Ishikawa (cell line): ENCODE results near the gene SLC39A13.

ENCODE experiments used
- CEBPB ChIP-seq: IDR thresholded peaks from 2 replicates; pipeline ENCODE4 v1.6.1; 2012
- CREB1 ChIP-seq: IDR thresholded peaks from 2 replicates; pipeline ENCODE4 v1.6.1; 2012; ENCODE audit warnings: low read depth
- EGR1 ChIP-seq: IDR thresholded peaks from 2 replicates; pipeline ENCODE4 v1.6.1; 2012
- EP300 ChIP-seq: IDR thresholded peaks from 2 replicates; pipeline ENCODE4 v1.6.1; 2012; ENCODE audit warnings: borderline replicate concordance
- FOXM1 ChIP-seq: IDR thresholded peaks from 2 replicates; pipeline ENCODE4 v1.6.1; 2012; ENCODE audit warnings: low read depth, borderline replicate concordance
- NFIC ChIP-seq: IDR thresholded peaks from 2 replicates; pipeline ENCODE4 v1.6.1; 2012
- RAD21 ChIP-seq: IDR thresholded peaks from 2 replicates; pipeline ENCODE4 v1.6.1; 2012; ENCODE audit warnings: low read depth
- TAF1 ChIP-seq: IDR thresholded peaks from 2 replicates; pipeline ENCODE4 v1.6.1; 2012; ENCODE audit warnings: low read depth, mild to moderate bottlenecking
- TCF12 ChIP-seq: IDR thresholded peaks from 2 replicates; pipeline ENCODE4 v1.6.1; 2012; ENCODE audit warnings: low read depth
- TEAD4 ChIP-seq: IDR thresholded peaks from 2 replicates; pipeline ENCODE4 v1.6.1; 2012
- YY1 ChIP-seq: IDR thresholded peaks from 2 replicates; pipeline ENCODE4 v1.6.1; 2012; ENCODE audit warnings: low read depth
- ZBTB7A ChIP-seq: IDR thresholded peaks from 2 replicates; pipeline ENCODE4 v1.6.1; 2012; ENCODE audit warnings: low read depth
- TF ChIP-seq, protein P1 (sequence below): IDR thresholded peaks from 2 replicates; pipeline ENCODE4 v1.6.1; 2012; ENCODE audit warnings: low read depth, mild to moderate bottlenecking
- TF ChIP-seq, protein P2 (sequence below): IDR thresholded peaks from 2 replicates; pipeline ENCODE4 v1.6.1; 2012
- TF ChIP-seq, protein P3 (sequence below): IDR thresholded peaks from 2 replicates; pipeline ENCODE4 v1.6.1; 2012

SLC39A13 gene

DNA sequence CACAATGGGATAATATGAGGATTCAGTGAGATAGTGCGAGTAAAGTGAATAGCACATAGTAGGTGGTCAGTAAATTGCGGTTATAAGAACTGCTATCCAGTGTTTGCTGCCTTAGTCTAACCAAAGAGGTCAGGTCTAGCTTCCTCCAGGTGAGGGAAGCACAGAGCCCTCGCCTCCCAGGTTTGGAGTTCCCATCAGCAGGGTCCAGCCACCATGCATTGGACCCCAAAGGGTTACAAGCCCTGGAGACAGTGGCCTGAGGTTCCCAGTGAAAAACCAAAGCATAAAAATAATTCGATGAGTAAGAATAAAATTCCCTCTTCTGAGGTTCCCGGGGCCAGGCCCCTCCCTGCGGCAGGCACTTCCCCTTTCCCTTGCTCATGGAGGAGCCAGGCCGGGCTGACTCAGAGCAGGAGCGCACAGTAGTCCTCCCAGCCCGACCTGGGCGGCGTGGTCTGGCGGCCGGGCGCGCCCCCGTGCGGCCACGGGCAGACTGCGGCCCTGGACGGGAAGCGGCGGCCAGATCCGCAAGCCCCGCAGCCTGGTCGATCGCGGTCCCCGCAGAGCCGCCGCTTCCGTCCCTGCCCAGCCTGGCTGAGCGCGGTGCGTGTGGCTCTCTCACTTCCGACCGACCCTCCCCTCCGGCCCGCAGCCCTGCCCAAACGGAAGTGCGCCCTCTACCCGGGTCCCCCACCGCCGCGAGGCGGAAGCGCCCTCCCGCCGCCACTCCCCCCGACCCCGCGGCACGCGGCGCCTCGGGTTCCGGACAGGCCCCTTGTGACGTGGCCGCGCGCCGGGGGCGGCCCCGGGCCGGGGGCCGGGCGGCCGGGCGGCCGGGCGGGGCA lies at the start of gene SLC39A13:
SLC39A13 (plus strand) TSS at position 845 of the 845 bp plus-strand sequence. CDS start 1,505 bp downstream, outside the sequence.
- TF ChIP-seq, protein P1, sequence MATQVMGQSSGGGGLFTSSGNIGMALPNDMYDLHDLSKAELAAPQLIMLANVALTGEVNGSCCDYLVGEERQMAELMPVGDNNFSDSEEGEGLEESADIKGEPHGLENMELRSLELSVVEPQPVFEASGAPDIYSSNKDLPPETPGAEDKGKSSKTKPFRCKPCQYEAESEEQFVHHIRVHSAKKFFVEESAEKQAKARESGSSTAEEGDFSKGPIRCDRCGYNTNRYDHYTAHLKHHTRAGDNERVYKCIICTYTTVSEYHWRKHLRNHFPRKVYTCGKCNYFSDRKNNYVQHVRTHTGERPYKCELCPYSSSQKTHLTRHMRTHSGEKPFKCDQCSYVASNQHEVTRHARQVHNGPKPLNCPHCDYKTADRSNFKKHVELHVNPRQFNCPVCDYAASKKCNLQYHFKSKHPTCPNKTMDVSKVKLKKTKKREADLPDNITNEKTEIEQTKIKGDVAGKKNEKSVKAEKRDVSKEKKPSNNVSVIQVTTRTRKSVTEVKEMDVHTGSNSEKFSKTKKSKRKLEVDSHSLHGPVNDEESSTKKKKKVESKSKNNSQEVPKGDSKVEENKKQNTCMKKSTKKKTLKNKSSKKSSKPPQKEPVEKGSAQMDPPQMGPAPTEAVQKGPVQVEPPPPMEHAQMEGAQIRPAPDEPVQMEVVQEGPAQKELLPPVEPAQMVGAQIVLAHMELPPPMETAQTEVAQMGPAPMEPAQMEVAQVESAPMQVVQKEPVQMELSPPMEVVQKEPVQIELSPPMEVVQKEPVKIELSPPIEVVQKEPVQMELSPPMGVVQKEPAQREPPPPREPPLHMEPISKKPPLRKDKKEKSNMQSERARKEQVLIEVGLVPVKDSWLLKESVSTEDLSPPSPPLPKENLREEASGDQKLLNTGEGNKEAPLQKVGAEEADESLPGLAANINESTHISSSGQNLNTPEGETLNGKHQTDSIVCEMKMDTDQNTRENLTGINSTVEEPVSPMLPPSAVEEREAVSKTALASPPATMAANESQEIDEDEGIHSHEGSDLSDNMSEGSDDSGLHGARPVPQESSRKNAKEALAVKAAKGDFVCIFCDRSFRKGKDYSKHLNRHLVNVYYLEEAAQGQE = no peak
- TF ChIP-seq, protein P2, sequence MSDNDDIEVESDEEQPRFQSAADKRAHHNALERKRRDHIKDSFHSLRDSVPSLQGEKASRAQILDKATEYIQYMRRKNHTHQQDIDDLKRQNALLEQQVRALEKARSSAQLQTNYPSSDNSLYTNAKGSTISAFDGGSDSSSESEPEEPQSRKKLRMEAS = no peak; the same call in 1 of the 2 replicates
- TF ChIP-seq EP300 = no peak; the same call in 1 of the 2 replicates
- TF ChIP-seq TAF1 = peak; percentile 49
- peak; percentile 16; the same call in 1 of the 2 replicates for TF ChIP-seq EGR1
- TF ChIP-seq ZBTB7A = peak; percentile 58
- TF ChIP-seq TCF12 = peak; percentile 71; the same call in 1 of the 2 replicates
- peak; percentile 79 for TF ChIP-seq CREB1
- TF ChIP-seq RAD21 = peak; percentile 77
- TF ChIP-seq CEBPB = no peak
- no peak for TF ChIP-seq NFIC
- TF ChIP-seq FOXM1 = no peak
- TF ChIP-seq YY1 = peak; percentile 67
- no peak; the same call in 1 of the 2 replicates for TF ChIP-seq TEAD4
- TF ChIP-seq, protein P3, sequence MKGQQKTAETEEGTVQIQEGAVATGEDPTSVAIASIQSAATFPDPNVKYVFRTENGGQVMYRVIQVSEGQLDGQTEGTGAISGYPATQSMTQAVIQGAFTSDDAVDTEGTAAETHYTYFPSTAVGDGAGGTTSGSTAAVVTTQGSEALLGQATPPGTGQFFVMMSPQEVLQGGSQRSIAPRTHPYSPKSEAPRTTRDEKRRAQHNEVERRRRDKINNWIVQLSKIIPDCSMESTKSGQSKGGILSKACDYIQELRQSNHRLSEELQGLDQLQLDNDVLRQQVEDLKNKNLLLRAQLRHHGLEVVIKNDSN = peak; percentile 40; the same call in 1 of the 2 replicates

DNA sequence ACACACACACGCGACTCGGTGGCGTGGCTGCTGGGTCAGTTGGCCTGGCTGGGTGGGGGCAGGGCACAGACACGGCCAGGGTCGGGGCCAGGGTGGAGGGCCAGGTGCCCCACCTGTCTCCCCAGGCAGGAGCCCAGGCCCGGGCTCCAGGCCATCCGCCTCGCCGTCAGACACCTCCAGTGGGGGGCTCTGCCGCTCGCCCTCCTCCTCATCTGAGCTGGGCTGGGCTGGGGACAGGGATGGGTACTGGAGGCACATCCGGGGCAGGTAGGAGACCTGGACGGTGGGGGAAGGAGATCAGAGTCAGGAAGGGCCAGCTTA lies 49.7 kb upstream of the SLC39A13 start:
- TF ChIP-seq CREB1 = no peak
- TF ChIP-seq ZBTB7A = no peak
- no peak for TF ChIP-seq EP300
- TF ChIP-seq, protein P2 = no peak
- TF ChIP-seq CEBPB = no peak
- no peak for TF ChIP-seq EGR1
- TF ChIP-seq, protein P3 = no peak
- no peak for TF ChIP-seq FOXM1
- TF ChIP-seq, protein P1 = no peak
- TF ChIP-seq TAF1 = no peak
- TF ChIP-seq TEAD4 = no peak
- TF ChIP-seq RAD21 = no peak
- TF ChIP-seq NFIC = no peak
- TF ChIP-seq YY1 = no peak
- TF ChIP-seq TCF12 = no peak

DNA sequence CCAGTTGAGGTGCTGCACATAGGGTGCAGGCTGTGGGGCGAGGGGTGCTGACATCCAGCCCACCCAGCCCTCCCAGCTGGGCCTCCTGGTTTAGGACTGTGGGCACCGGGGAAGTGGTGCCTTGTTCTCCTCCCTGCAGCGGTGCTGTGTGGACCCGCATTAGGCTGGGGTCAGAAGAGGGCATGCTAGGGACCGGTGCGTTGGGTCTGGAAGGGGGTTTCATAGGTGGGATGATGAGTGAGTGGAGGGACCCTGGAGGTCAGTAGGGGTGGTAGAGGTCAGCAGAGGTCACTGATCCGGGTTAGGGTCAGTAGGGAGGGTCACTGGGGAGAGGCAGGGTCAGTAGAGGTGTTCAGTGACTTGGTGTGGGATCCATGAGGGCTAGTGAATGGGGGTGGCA lies 49.2 kb upstream of the SLC39A13 start:
- TF ChIP-seq NFIC (no peak), TAF1 (no peak), FOXM1 (no peak), EGR1 (no peak), TEAD4 (no peak), TCF12 (no peak), ZBTB7A (no peak), EP300 (no peak), YY1 (no peak), CEBPB (no peak), CREB1 (no peak), RAD21 (no peak)
- TF ChIP-seq, protein P1 = no peak
- TF ChIP-seq, protein P2 = no peak
- TF ChIP-seq, protein P3 = no peak
